Measurements from ENCODE around the gene TCF4. TPM values are rescaled to one million over a fixed set of nuclear protein-coding genes. Genes with fewer than 3 reads are reported as not detected.

Gene TCF4
- total and polyA plus RNA-seq, 2 experiments from 2014 or later = 77.7 to 89.2 TPM

GRCh38 chr18:55605733-55606338 is 17.8 kb upstream of the TCF4 start (continued):
- TF ChIP-seq CREB1 (CRISPR knock-in tag; IDR thresholded peaks at IDR 0.05; ENCODE audit: low read depth) (no peak), ZNF114 (CRISPR knock-in tag; IDR thresholded peaks at IDR 0.05) (no peak), POLR2AphosphoS5 (IDR thresholded peaks at IDR 0.05; ENCODE audit: low read depth) (no peak), ETS1 (IDR thresholded peaks at IDR 0.05) (no peak), EZH2 (IDR thresholded peaks at IDR 0.05; ENCODE audit: low read depth, unreplicated experiment) (no peak), NANOG (IDR thresholded peaks at IDR 0.05; ENCODE audit: borderline replicate concordance) (no peak), JUNB (IDR thresholded peaks at IDR 0.05; ENCODE audit: unreplicated experiment) (no peak), REST (IDR thresholded peaks at IDR 0.05; ENCODE audit: unreplicated experiment) (no peak)

GRCh38 chr18:55603775-55604174 is 15.8 kb upstream of the TCF4 start:
- Histone ChIP-seq H3K4me1 (ENCODE audit: insufficient read depth) (no peaks in the 10 kb centered on the region), H3K4me2 (no peak overlapping the region), H3K4me3 (no peak overlapping the region), H3K9me2 (ENCODE audit: insufficient read depth) (peaks cover 6% of the 10 kb centered on the region; the same call in 1 of the 2 replicates), H3K79me2 (replicated peaks; ENCODE audit: insufficient read depth) (no peaks in the 10 kb centered on the region), H2AFZ (no peak overlapping the region), H3K27me3 (ENCODE audit: insufficient read depth) (no peaks in the 10 kb centered on the region), H3F3A (replicated peaks; ENCODE audit: low read depth) (no peaks in the 10 kb centered on the region), H3K36me3 (ENCODE audit: insufficient read depth) (no peaks in the 10 kb centered on the region), H4K20me1 (replicated peaks; ENCODE audit: insufficient read depth) (no peaks in the 10 kb centered on the region), H3K27ac (ENCODE audit: low read depth) (no peak overlapping the region)
- H3K9me3 Mint-ChIP-seq = no peaks in the 10 kb centered on the region
- H3K27me3 Mint-ChIP-seq (ENCODE audit: insufficient read depth, low read depth, poor library complexity) = peaks cover 2% of the 10 kb centered on the region
- no peak for ATAC-seq
- no peak overlapping the region for H3K4me3 Mint-ChIP-seq
- no peaks in the 10 kb centered on the region for H3K36me3 Mint-ChIP-seq (ENCODE audit: low read depth)
- no peaks in the 10 kb centered on the region for H3K4me1 Mint-ChIP-seq
- DNase-seq (ENCODE audit: low spot score) = no peak
- no peak overlapping the region for H3K27ac Mint-ChIP-seq
- TF ChIP-seq EZH2phosphoT487 (IDR thresholded peaks at IDR 0.05; ENCODE audit: unreplicated experiment) (no peak), EZH2 (IDR thresholded peaks at IDR 0.05; ENCODE audit: low read depth, unreplicated experiment) (no peak), ETS1 (IDR thresholded peaks at IDR 0.05) (no peak), STAT1 (IDR thresholded peaks at IDR 0.05; ENCODE audit: unreplicated experiment) (no peak), CREB1 (CRISPR knock-in tag; IDR thresholded peaks at IDR 0.05; ENCODE audit: low read depth) (no peak), ZNF331 (CRISPR knock-in tag; IDR thresholded peaks at IDR 0.05; ENCODE audit: low read depth) (no peak), JUNB (IDR thresholded peaks at IDR 0.05; ENCODE audit: unreplicated experiment) (no peak), ZNF114 (CRISPR knock-in tag; IDR thresholded peaks at IDR 0.05) (no peak), POLR2AphosphoS5 (IDR thresholded peaks at IDR 0.05; ENCODE audit: low read depth) (no peak), REST (IDR thresholded peaks at IDR 0.05; ENCODE audit: unreplicated experiment) (no peak), NANOG (IDR thresholded peaks at IDR 0.05; ENCODE audit: borderline replicate concordance) (no peak), CTCF (conservative IDR thresholded peaks at IDR 0.05; ENCODE audit: low read depth in 2 of 2) (no peak)

Data from GM23338 (cell line).